Keratinocyte (primary cell): ENCODE results near the gene USP20. TPM values are rescaled to one million over a fixed set of nuclear protein-coding genes. Genes with fewer than 3 reads are reported as not detected.
"Not testable (repeated sequence)": the region's sequence is repeated elsewhere in the genome, so short reads cannot be mapped to it uniquely, and the experiment has no call there.

Experiments used
- DNase-seq: peaks from one replicate; pipeline ENCODE4 v3.0.0-alpha.2; 2011; ENCODE audit warnings: low read depth, missing footprints, low spot score
- FAIRE-seq: peaks from 2 replicates; lab custom pipeline; 2011; peaks lifted over from hg19 to GRCh38; lab: Jason Lieb, UNC
- H2AFZ ChIP-seq: 2 replicates; pipeline ENCODE4 v1.6.0; 2012; ENCODE audit warnings: low read length, control low read depth, inconsistent platforms; ENCODE audit not compliant: control insufficient read depth
- H3K27ac ChIP-seq: 2 replicates; pipeline ENCODE4 v1.5.1; 2011; ENCODE audit warnings: low read length; ENCODE audit not compliant: control insufficient read depth, insufficient read depth
- H3K27me3 ChIP-seq: 3 replicates; pipeline ENCODE4 v1.6.0; 2011; ENCODE audit warnings: low read length; ENCODE audit not compliant: control insufficient read depth, insufficient read depth; ENCODE audit errors: extremely low read depth
- H3K36me3 ChIP-seq, 2 experiments: 2 replicates in 1 of 2; 3 replicates in 1 of 2; pipeline ENCODE4 v1.5.1; 2011; ENCODE audit warnings: low read length in 2 of 2, mild to moderate bottlenecking in 1 of 2; ENCODE audit not compliant: control insufficient read depth in 2 of 2, insufficient read depth in 2 of 2; ENCODE audit errors: extremely low read depth in 1 of 2
- H3K4me1 ChIP-seq: 3 replicates; pipeline ENCODE4 v1.5.1; 2011; ENCODE audit warnings: low read length; ENCODE audit not compliant: control insufficient read depth, insufficient read depth; ENCODE audit errors: extremely low read depth
- H3K4me2 ChIP-seq: 3 replicates; pipeline ENCODE4 v1.6.0; 2011; ENCODE audit warnings: low read depth, low read length; ENCODE audit not compliant: control insufficient read depth, insufficient read depth; ENCODE audit errors: extremely low read depth
- H3K4me3 ChIP-seq, 3 experiments: fragments of 200-600 bp in 1 of 3; sonication (generic) in 1 of 3; 2 replicates in 2 of 3; 3 replicates in 1 of 3; pipeline ENCODE4 v1.5.1; 2011 to 2016; ENCODE audit warnings: low read length in 3 of 3, mild to moderate bottlenecking in 3 of 3, control low read depth in 2 of 3, inconsistent platforms in 1 of 3, low read depth in 1 of 3, mixed read lengths in 1 of 3, mixed run types in 1 of 3, moderate library complexity in 1 of 3; ENCODE audit not compliant: control insufficient read depth in 2 of 3, insufficient read depth in 2 of 3; ENCODE audit errors: extremely low read depth in 1 of 3
- H3K79me2 ChIP-seq: 2 replicates; pipeline ENCODE4 v1.6.0; 2012; ENCODE audit warnings: low read length; ENCODE audit not compliant: control insufficient read depth, insufficient read depth
- H3K9ac ChIP-seq: 3 replicates; pipeline ENCODE4 v1.6.0; 2011; ENCODE audit warnings: low read length; ENCODE audit not compliant: control insufficient read depth, insufficient read depth; ENCODE audit errors: extremely low read depth
- H3K9me1 ChIP-seq: 3 replicates; pipeline ENCODE4 v1.6.0; 2011; ENCODE audit warnings: low read length; ENCODE audit not compliant: control insufficient read depth, insufficient read depth; ENCODE audit errors: extremely low read depth
- H3K9me3 ChIP-seq: 2 replicates; pipeline ENCODE4 v1.5.1; 2012; ENCODE audit warnings: low read depth, low read length; ENCODE audit not compliant: control insufficient read depth
- H4K20me1 ChIP-seq: 3 replicates; pipeline ENCODE4 v1.6.0; 2011; ENCODE audit warnings: low read length; ENCODE audit not compliant: control insufficient read depth, insufficient read depth; ENCODE audit errors: extremely low read depth
- CTCF ChIP-seq, 3 experiments: IDR thresholded peaks in 1 of 3; conservative IDR thresholded peaks in 1 of 3; optimal IDR thresholded peaks in 1 of 3; 2 replicates in 2 of 3; 3 replicates in 1 of 3; pipeline versions ENCODE3 to v1.5.1; 2011; ENCODE audit warnings: low read length in 3 of 3, mild to moderate bottlenecking in 3 of 3, moderate library complexity in 2 of 3, control low read depth in 1 of 3, inconsistent platforms in 1 of 3; ENCODE audit not compliant: insufficient read depth in 2 of 3; ENCODE audit errors: extremely low read depth in 1 of 3
- EZH2 ChIP-seq: IDR thresholded peaks from one replicate; pipeline ENCODE4 v1.6.1; 2012; ENCODE audit warnings: inconsistent platforms, mild to moderate bottlenecking, low read length, moderate library complexity
- dilution Hi-C: fragments of 300-500 bp; cut with MboI; formaldehyde crosslinking; loops from one replicate; pipeline ENCODE4 v1.7.0; 2020; ENCODE audit warnings: low sequenced_read_pairs; ENCODE audit not compliant: extremely low pct_ligation_motif_present
- polyA plus RNA-seq, 5 experiments: library from polyadenylated mRNA; depleted of rRNA in 3 of 5; stranded (reverse) in 3 of 5; stranded (forward) in 1 of 5; unstranded in 1 of 5; fragments of >200 nt; gene quantifications; 1 replicate in 1 of 5; 2 replicates in 3 of 5; 3 replicates in 1 of 5; pipeline versions ENCODE4 v1.2.1 to v1.2.3, GENCODE V29; 2011 to 2012; ENCODE audit warnings: missing spikeins in 2 of 5, low read depth in 1 of 5, low replicate concordance in 1 of 5

USP20 gene
- polyA plus RNA-seq, 1 donor (not counting 4 experiments of a cell fraction or from before 2014, with no cell fraction given): 6.4 TPM

- no peaks in the 10 kb centered on the region for H3K27me3 ChIP-seq
Observed at GRCh38 chr9:129889122-129889940, 54.1 kb downstream of the USP20 start.

GRCh38 chr9:129889941-129890717 is 54.9 kb downstream of the USP20 start:
- no peak overlapping the region for H3K27ac ChIP-seq
- H3K9ac ChIP-seq: no peak overlapping the region
- H3K9me3 ChIP-seq: no peaks in the 10 kb centered on the region
- peaks cover 10% of the 10 kb centered on the region for H3K4me1 ChIP-seq
- FAIRE-seq (no peak), DNase-seq (no peak)
- no peaks in the 10 kb centered on the region for H3K79me2 ChIP-seq
- no peak overlapping the region for H3K4me3 ChIP-seq
- H2AFZ ChIP-seq: no peak overlapping the region
- peaks cover 0 to 4% of the 10 kb centered on the region in 2 experiments for H3K36me3 ChIP-seq
- no peak overlapping the region for H3K4me2 ChIP-seq
- no peaks in the 10 kb centered on the region for H3K9me1 ChIP-seq
- no peaks in the 10 kb centered on the region for H3K27me3 ChIP-seq
- TF ChIP-seq EZH2 (no peak), CTCF (optimal IDR thresholded peaks at IDR 0.05 in 1 of 3, IDR thresholded peaks at IDR 0.05 in 1 of 3, conservative IDR thresholded peaks at IDR 0.05 in 1 of 3; ENCODE audit: extremely low read depth in 1 of 3, insufficient read depth in 2 of 3, low read length in 3 of 3) (no peak)
- dilution Hi-C loops: no loop called here
- H4K20me1 ChIP-seq: no peaks in the 10 kb centered on the region

More at GRCh38 chr9:129889122-129889940, 54.1 kb downstream of the USP20 start:
- no peaks in the 10 kb centered on the region for H3K9me3 ChIP-seq
- no peaks in the 10 kb centered on the region for H3K9me1 ChIP-seq
- H3K4me2 ChIP-seq: no peak overlapping the region
- H3K9ac ChIP-seq: no peak overlapping the region
- no peak overlapping the region for H2AFZ ChIP-seq
- no peaks in the 10 kb centered on the region for H3K79me2 ChIP-seq
- peaks cover 0 to 4% of the 10 kb centered on the region in 2 experiments for H3K36me3 ChIP-seq
- FAIRE-seq: no peak
- no peak overlapping the region for H3K27ac ChIP-seq
- no peaks in the 10 kb centered on the region for H4K20me1 ChIP-seq
- TF ChIP-seq EZH2 (no peak), CTCF (optimal IDR thresholded peaks at IDR 0.05 in 1 of 3, IDR thresholded peaks at IDR 0.05 in 1 of 3, conservative IDR thresholded peaks at IDR 0.05 in 1 of 3; ENCODE audit: extremely low read depth in 1 of 3, insufficient read depth in 2 of 3, low read length in 3 of 3) (no peak)
- H3K4me1 ChIP-seq: peaks cover 18% of the 10 kb centered on the region
- no peak for DNase-seq
- dilution Hi-C loops: no loop called here
- no peak overlapping the region for H3K4me3 ChIP-seq

GRCh38 chr9:129890718-129891299 is 55.6 kb downstream of the USP20 start:
- not testable (repeated sequence) for H3K27ac ChIP-seq, H3K4me3 ChIP-seq

More at GRCh38 chr9:129890718-129891299, 55.6 kb downstream of the USP20 start:
- H3K27me3 ChIP-seq, H4K20me1 ChIP-seq, H3K4me1 ChIP-seq, FAIRE-seq, DNase-seq, H3K36me3 ChIP-seq, H3K9ac ChIP-seq, H3K4me2 ChIP-seq, dilution Hi-C loops, H3K79me2 ChIP-seq, H2AFZ ChIP-seq, H3K9me3 ChIP-seq, H3K9me1 ChIP-seq: not testable (repeated sequence)
